Measurements from ENCODE around the gene SLC25A13. TPM values are rescaled to one million over a fixed set of nuclear protein-coding genes. Genes with fewer than 3 reads are reported as not detected.

Gene SLC25A13
- total and polyA plus RNA-seq, 9 of the 15 experiments (the other 6 are each of a cell fraction or from before 2014, with no cell fraction given), result 21.4 to 80.2 (median 58.7) TPM

DNA sequence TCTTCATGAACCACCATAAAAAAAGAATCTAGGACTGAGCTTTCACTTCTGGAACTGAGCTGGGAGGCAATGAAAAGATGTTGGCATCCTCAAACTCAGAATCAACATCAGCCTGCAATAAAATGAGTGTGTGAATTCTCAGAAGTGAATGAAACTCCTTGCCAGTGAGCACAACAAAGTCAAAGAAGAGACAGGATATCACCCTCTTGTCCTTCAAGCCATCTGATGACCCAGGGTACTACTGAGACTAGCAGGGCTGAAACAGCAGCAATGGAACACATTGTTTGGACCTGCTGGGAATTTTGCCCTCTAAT is 13.0 kb downstream of the SLC25A13 start (continued):
- TF ChIP-seq RREB1 (CRISPR knock-in tag; IDR thresholded peaks at IDR 0.05), result no peak
- no peak for TF ChIP-seq BCL6 (CRISPR knock-in tag; IDR thresholded peaks at IDR 0.05)
- TF ChIP-seq, protein P1, sequence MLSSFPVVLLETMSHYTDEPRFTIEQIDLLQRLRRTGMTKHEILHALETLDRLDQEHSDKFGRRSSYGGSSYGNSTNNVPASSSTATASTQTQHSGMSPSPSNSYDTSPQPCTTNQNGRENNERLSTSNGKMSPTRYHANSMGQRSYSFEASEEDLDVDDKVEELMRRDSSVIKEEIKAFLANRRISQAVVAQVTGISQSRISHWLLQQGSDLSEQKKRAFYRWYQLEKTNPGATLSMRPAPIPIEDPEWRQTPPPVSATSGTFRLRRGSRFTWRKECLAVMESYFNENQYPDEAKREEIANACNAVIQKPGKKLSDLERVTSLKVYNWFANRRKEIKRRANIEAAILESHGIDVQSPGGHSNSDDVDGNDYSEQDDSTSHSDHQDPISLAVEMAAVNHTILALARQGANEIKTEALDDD (IDR thresholded peaks at IDR 0.05), result no peak
- TF ChIP-seq STAG1 (CRISPR knock-in tag; IDR thresholded peaks at IDR 0.05; ENCODE audit: borderline replicate concordance), result no peak
- TF ChIP-seq L3MBTL2 (IDR thresholded peaks at IDR 0.05), result no peak
- TF ChIP-seq HDAC8 (tag; IDR thresholded peaks at IDR 0.05), result no peak
- TF ChIP-seq PTBP1 (IDR thresholded peaks at IDR 0.05; ENCODE audit: low read depth, low read length), result no peak

All from K562 (cell line).